Measurements from ENCODE around the gene CARD14. TPM values are rescaled to one million over a fixed set of nuclear protein-coding genes. Genes with fewer than 3 reads are reported as not detected.
A peak's percentile ranks its signal among the peaks of the same experiment; 100 is the strongest.

CARD14 gene
- polyA plus RNA-seq, 3 donors: 0.11 to 0.27 (median 0.16) TPM

DNA sequence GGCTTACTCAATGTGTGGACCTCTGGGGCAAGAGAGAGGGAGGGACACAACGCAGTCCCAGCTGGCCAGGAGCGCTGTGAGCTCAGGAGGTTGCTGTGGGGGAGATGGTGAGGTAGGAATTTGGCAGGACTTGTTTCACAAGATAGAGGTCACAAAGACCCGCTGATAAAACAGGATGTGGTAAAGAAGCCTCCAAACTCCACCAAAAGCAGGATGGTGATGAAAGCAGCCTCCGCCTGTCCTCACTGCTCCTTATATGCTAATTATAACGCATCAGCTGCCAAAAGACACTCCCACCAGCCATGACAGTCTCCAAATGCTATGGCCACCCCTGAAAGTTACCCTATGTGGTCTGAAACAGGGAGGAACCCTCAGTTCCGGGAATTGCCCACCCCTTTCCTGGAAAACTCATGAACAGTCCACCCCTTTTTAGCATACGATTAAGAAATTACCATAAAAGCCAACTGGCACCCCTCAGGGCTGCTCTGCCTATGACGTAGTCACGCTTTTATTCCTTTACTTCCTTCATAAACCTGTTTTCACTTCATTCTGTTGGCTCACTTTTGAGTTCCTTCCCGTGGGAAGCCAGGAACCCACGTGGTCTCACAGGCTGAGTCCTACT lies 17.6 kb upstream of the CARD14 start:
- 84% methylated on average over 6 of the region's 11 CpGs for WGBS (ENCODE audit: insufficient coverage)
- H3K79me2 ChIP-seq (ENCODE audit: insufficient read depth, low read length): peaks cover 12% of the 10 kb centered on the region
- peak; percentile 29 to 38 (median 37) for DNase-seq
- no peak overlapping the region for H3K4me2 ChIP-seq (replicated peaks; ENCODE audit: extremely low read depth, low read length, poor library complexity, severe bottlenecking)
- H3K27me3 ChIP-seq (ENCODE audit: control insufficient read depth in 2 of 2, insufficient read depth in 2 of 2, low read length in 2 of 2): no peaks in the 10 kb centered on the region
- H3K4me1 Mint-ChIP-seq: peaks cover 23% of the 10 kb centered on the region
- TF ChIP-seq, protein P1, sequence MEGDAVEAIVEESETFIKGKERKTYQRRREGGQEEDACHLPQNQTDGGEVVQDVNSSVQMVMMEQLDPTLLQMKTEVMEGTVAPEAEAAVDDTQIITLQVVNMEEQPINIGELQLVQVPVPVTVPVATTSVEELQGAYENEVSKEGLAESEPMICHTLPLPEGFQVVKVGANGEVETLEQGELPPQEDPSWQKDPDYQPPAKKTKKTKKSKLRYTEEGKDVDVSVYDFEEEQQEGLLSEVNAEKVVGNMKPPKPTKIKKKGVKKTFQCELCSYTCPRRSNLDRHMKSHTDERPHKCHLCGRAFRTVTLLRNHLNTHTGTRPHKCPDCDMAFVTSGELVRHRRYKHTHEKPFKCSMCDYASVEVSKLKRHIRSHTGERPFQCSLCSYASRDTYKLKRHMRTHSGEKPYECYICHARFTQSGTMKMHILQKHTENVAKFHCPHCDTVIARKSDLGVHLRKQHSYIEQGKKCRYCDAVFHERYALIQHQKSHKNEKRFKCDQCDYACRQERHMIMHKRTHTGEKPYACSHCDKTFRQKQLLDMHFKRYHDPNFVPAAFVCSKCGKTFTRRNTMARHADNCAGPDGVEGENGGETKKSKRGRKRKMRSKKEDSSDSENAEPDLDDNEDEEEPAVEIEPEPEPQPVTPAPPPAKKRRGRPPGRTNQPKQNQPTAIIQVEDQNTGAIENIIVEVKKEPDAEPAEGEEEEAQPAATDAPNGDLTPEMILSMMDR (IDR thresholded peaks at IDR 0.05): no peak
- H3K36me3 ChIP-seq (replicated peaks in 1 of 2; ENCODE audit: control insufficient read depth in 1 of 2, insufficient read depth in 2 of 2, low read length in 2 of 2): no peaks in the 10 kb centered on the region
- peak overlapping the region in 6 of 7 donors; percentile 23 to 84 (median 49) for H3K27ac Mint-ChIP-seq
- H3K9ac ChIP-seq (ENCODE audit: insufficient read depth, low read length, poor library complexity, severe bottlenecking): no peak overlapping the region
- peak overlapping the region in 1 of 2 donors; percentile 18 for H3K4me3 Mint-ChIP-seq
- peaks cover 0 to 2% (median 0%) of the 10 kb centered on the region in 3 donors for H3K27me3 Mint-ChIP-seq (ENCODE audit: low read depth in 3 of 3)
- peaks cover 20 to 45% of the 10 kb centered on the region in 2 donors for H3K9me3 ChIP-seq (replicated peaks in 1 of 2; ENCODE audit: control insufficient read depth in 1 of 2, insufficient read depth in 1 of 2, low read length in 2 of 2)
- no peak overlapping the region for H2AFZ ChIP-seq (ENCODE audit: insufficient read depth, low read depth, low read length, poor library complexity, severe bottlenecking)
- no peak overlapping the region for H3K27ac ChIP-seq (ENCODE audit: low read depth in 1 of 2, low read length in 2 of 2)
- peaks cover 17 to 23% of the 10 kb centered on the region in 2 donors for H3K4me1 ChIP-seq (ENCODE audit: control insufficient read depth in 1 of 2, insufficient read depth in 2 of 2, low read length in 2 of 2)
- H3K9me3 Mint-ChIP-seq: peaks cover 30 to 60% (median 44%) of the 10 kb centered on the region in 7 donors
- intact Hi-C loops (cut with micrococcal nuclease): loop anchor here in 1 of 2 donors (5.0 kb wide), 1 partner anchor 60 kb away; no protein-coding TSS in a partner anchor
- H3K4me3 ChIP-seq (replicated peaks in 1 of 3; ENCODE audit: low read depth in 2 of 3, low read length in 3 of 3): peak overlapping the region in 1 of 3 experiments; percentile 8
- peaks cover 2% of the 10 kb centered on the region in 2 donors for H3K36me3 Mint-ChIP-seq
- no peaks in the 10 kb centered on the region for H4K20me1 ChIP-seq (ENCODE audit: insufficient read depth, low read length)

DNA sequence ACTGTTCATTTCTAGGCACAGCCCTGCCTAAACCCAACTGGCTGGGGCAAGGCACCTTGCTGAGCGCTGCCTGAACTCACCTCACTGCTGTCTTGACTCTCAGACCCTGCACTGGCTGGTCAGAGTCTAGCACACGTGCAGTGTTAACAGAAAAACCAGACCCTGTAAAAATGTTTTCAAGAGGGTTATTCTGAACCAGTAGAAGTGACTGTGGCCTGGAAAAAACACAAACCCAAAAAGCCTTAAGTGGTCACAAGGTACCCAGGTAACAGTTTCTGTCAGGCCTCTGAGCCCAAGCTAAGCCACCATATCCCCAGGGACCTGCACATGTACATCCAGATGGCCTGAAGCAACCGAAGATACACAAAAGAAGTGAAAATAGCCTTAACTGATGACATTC lies 16.8 kb upstream of the CARD14 start:
- H3K4me3 Mint-ChIP-seq: no peak overlapping the region

More for the DNA sequence above, 16.8 kb upstream of the CARD14 start:
- Histone ChIP-seq H3K9ac (ENCODE audit: insufficient read depth, low read length, poor library complexity, severe bottlenecking) (no peak overlapping the region), H3K4me1 (ENCODE audit: control insufficient read depth in 1 of 2, insufficient read depth in 2 of 2, low read length in 2 of 2) (peaks cover 13 to 16% of the 10 kb centered on the region in 2 donors), H3K27me3 (ENCODE audit: control insufficient read depth in 2 of 2, insufficient read depth in 2 of 2, low read length in 2 of 2) (no peaks in the 10 kb centered on the region), H3K79me2 (ENCODE audit: insufficient read depth, low read length) (peaks cover 5% of the 10 kb centered on the region), H2AFZ (ENCODE audit: insufficient read depth, low read depth, low read length, poor library complexity, severe bottlenecking) (no peak overlapping the region), H3K4me2 (replicated peaks; ENCODE audit: extremely low read depth, low read length, poor library complexity, severe bottlenecking) (no peak overlapping the region), H3K27ac (ENCODE audit: low read depth in 1 of 2, low read length in 2 of 2) (no peak overlapping the region), H3K36me3 (replicated peaks in 1 of 2; ENCODE audit: control insufficient read depth in 1 of 2, insufficient read depth in 2 of 2, low read length in 2 of 2) (no peaks in the 10 kb centered on the region), H3K4me3 (replicated peaks in 1 of 3; ENCODE audit: low read depth in 2 of 3, low read length in 3 of 3) (no peak overlapping the region), H3K9me3 (replicated peaks in 1 of 2; ENCODE audit: control insufficient read depth in 1 of 2, insufficient read depth in 1 of 2, low read length in 2 of 2) (peaks cover 20 to 45% of the 10 kb centered on the region in 2 donors), H4K20me1 (ENCODE audit: insufficient read depth, low read length) (no peaks in the 10 kb centered on the region)
- H3K27ac Mint-ChIP-seq: peak overlapping the region in 2 of 7 donors; percentile 41 to 67
- TF ChIP-seq, protein P1 (IDR thresholded peaks at IDR 0.05): no peak
- peaks cover 19% of the 10 kb centered on the region for H3K4me1 Mint-ChIP-seq
- peaks cover 2% of the 10 kb centered on the region in 2 donors for H3K36me3 Mint-ChIP-seq
- H3K9me3 Mint-ChIP-seq: peaks cover 30 to 61% (median 44%) of the 10 kb centered on the region in 7 donors
- intact Hi-C loops (cut with micrococcal nuclease): loop anchor here in 1 of 2 donors (5.0 kb wide), 1 partner anchor 59 kb away; no protein-coding TSS in a partner anchor
- peaks cover 0 to 2% (median 0%) of the 10 kb centered on the region in 3 donors for H3K27me3 Mint-ChIP-seq (ENCODE audit: low read depth in 3 of 3)
- no peak for DNase-seq
- WGBS (ENCODE audit: insufficient coverage): 100% methylated on average over 2 of the region's 3 CpGs
